Common myeloid progenitor, CD34-positive (primary cell): ENCODE data around the gene ANKRD22.

Experiments used
- CTCF ChIA-PET: fragments of 350-600 bp; sonication (Branson Sonifier 250); formaldehyde crosslinking; loops from one replicate; lab custom pipeline; 2021; ENCODE audit warnings: antibody characterized with exemption; lab: Charles Lee
- POLR2A ChIA-PET: fragments of 350-600 bp; sonication (Branson Sonifier 250); formaldehyde crosslinking; loops from one replicate; lab custom pipeline; 2021; ENCODE audit warnings: antibody characterized with exemption; lab: Charles Lee
- DNase-seq, 3 donors: peaks; one replicate each; pipeline versions ENCODE4 v3.0.0 to v3.0.0-alpha.2; 2013
- H3K27ac ChIP-seq, 2 experiments: 1 replicate in 1 of 2; 2 replicates in 1 of 2; pipeline ENCODE4 v1.7.0; 2013; ENCODE audit warnings: inconsistent platforms in 2 of 2, low read length in 2 of 2, mild to moderate bottlenecking in 2 of 2, low read depth in 1 of 2, moderate library complexity in 1 of 2; ENCODE audit not compliant: severe bottlenecking in 2 of 2, insufficient read depth in 1 of 2, poor library complexity in 1 of 2
- H3K27me3 ChIP-seq, 5 experiments: replicated peaks in 2 of 5; 1 replicate in 3 of 5; 2 replicates in 2 of 5; pipeline versions ENCODE4 v1.6.1 to v1.7.0; 2013; ENCODE audit warnings: low read length in 4 of 5, mild to moderate bottlenecking in 2 of 5, moderate library complexity in 2 of 5, inconsistent platforms in 1 of 5; ENCODE audit not compliant: insufficient read depth in 5 of 5, control insufficient read depth in 4 of 5
- H3K36me3 ChIP-seq, 4 experiments: 1 replicate in 2 of 4; 2 replicates in 2 of 4; pipeline versions ENCODE4 v1.6.1 to v1.7.0; 2013; ENCODE audit warnings: low read length in 3 of 4, control low read depth in 1 of 4, mild to moderate bottlenecking in 1 of 4; ENCODE audit not compliant: control insufficient read depth in 4 of 4, insufficient read depth in 4 of 4
- H3K4me1 ChIP-seq, 4 experiments: 1 replicate in 3 of 4; 2 replicates in 1 of 4; pipeline versions ENCODE4 v1.6.1 to v1.7.1; 2013; ENCODE audit warnings: low read length in 3 of 4, mild to moderate bottlenecking in 3 of 4, control low read depth in 1 of 4, inconsistent platforms in 1 of 4, moderate library complexity in 1 of 4; ENCODE audit not compliant: control insufficient read depth in 4 of 4, insufficient read depth in 4 of 4; ENCODE audit errors: control extremely low read depth in 1 of 4
- H3K4me3 ChIP-seq, 7 experiments: 1 replicate in 4 of 7; 2 replicates in 3 of 7; pipeline versions ENCODE4 v1.5.1 to v1.7.0; 2013; ENCODE audit warnings: mild to moderate bottlenecking in 7 of 7, low read length in 6 of 7, moderate library complexity in 6 of 7, inconsistent platforms in 2 of 7, low read depth in 2 of 7, control low read depth in 1 of 7; ENCODE audit not compliant: insufficient read depth in 4 of 7, control insufficient read depth in 1 of 7; ENCODE audit errors: extremely low read depth in 1 of 7
- H3K9me3 ChIP-seq, 5 experiments: 1 replicate in 4 of 5; 2 replicates in 1 of 5; pipeline versions ENCODE4 v1.6.1 to v1.7.1; 2013; ENCODE audit warnings: low read length in 4 of 5, mild to moderate bottlenecking in 2 of 5, inconsistent platforms in 1 of 5, low read depth in 1 of 5, moderate library complexity in 1 of 5; ENCODE audit not compliant: control insufficient read depth in 4 of 5, insufficient read depth in 2 of 5; ENCODE audit errors: control extremely low read depth in 1 of 5
- WGBS: methylation state at CpG from one replicate; pipeline ENCODE4 v1.1.5; 2013; ENCODE audit not compliant: insufficient coverage; 5-methylcytosine and 5-hydroxymethylcytosine counted together

Gene ANKRD22

DNA sequence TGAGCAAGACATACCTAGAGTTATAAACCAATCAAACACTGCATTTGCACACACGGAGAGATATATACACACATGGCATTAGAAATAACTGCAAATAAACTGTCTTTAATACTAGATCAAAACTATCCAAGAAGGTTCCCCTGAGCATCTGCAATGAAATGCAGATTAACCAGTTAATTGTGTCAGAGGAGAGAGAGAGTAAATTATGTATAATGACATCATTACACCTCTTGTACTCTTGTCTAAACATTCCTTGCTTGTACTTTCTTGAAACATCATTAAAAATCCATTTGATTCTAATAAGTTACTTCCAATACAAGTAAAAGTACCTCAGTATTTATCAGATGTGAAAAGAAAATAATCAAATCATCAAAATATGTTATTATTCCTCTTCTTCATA lies 932 bp downstream of the ANKRD22 start:
- H3K27me3 ChIP-seq, result no peaks in the 10 kb centered on the region
- POLR2A ChIA-PET, result no interaction called here
- peaks cover 19 to 44% (median 26%) of the 10 kb centered on the region in 4 experiments for H3K4me1 ChIP-seq
- CTCF ChIA-PET, result no interaction called here
- no CpG with 5 or more reads among the region's 1 CpG for WGBS
- no peak overlapping the region for H3K27ac ChIP-seq
- H3K36me3 ChIP-seq, result no peaks in the 10 kb centered on the region
- no peak for DNase-seq
- H3K4me3 ChIP-seq, result peak overlapping the region in 1 of 7 experiments; percentile 13
- peaks cover 0 to 3% (median 0%) of the 10 kb centered on the region in 5 experiments for H3K9me3 ChIP-seq

DNA sequence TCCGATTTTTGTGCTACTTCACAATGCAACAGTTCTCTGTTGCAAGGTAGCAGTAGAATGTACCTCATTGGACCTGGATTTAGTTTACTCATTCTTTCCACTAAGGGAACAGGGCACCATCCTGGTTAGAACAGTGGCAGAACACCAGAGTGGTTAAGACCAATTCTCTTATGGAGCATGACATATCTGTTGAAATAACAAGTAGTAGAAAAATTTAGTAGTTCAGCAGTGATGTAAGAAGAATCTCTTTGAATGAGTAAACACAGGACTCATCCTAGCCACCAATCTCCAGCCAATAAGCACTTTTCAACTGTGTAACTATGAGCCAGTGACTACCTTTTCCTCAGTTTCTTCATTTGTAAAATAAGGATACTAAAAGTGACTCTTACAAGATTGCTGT lies 2.4 kb downstream of the ANKRD22 start:
- DNase-seq, result no peak
- Histone ChIP-seq H3K27me3 (no peaks in the 10 kb centered on the region), H3K27ac (no peak overlapping the region), H3K36me3 (no peaks in the 10 kb centered on the region), H3K4me3 (no peak overlapping the region), H3K4me1 (peaks cover 19 to 39% (median 26%) of the 10 kb centered on the region in 4 experiments), H3K9me3 (peaks cover 0 to 3% (median 0%) of the 10 kb centered on the region in 5 experiments)
- CTCF ChIA-PET, result interaction anchor here (1.0 kb wide), 1 partner anchor 13 kb away, joined by 4 read pairs; no protein-coding TSS in a partner anchor
- POLR2A ChIA-PET, result no interaction called here
- 100% methylated on average over 1 of the region's 1 CpG for WGBS

DNA sequence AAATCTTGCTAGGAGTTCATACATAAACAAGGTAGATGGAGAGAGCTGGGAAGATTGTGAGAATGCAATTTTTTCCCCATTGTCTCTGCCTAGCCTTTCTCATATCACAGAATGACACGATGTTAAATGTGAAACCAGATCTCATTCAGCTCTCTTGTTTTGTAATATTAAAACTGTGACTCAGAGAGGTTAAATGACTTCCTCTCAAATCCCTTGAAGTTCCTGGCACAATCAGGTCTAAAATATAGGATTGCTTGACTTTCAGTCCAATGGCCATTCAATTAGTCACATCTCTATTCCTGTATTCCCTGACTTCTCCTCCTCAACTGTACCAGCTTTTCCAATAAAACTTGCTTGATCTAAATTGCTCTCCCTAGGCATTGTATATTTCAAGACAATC lies 3.1 kb downstream of the ANKRD22 start:
- H3K27me3 ChIP-seq, result no peaks in the 10 kb centered on the region
- ChIA-PET POLR2A (no interaction called here), CTCF (interaction anchor here (0.6 to 0.8 kb wide), 2 partner anchors 12 to 39 kb away, joined by 3 to 5 read pairs; no protein-coding TSS in a partner anchor)
- DNase-seq, result peak in 2 of 3 donors; percentile 49 to 54
- peak overlapping the region in 1 of 7 experiments; percentile 45 for H3K4me3 ChIP-seq
- WGBS, result no CpG with 5 or more reads among the region's 1 CpG
- no peak overlapping the region for H3K27ac ChIP-seq
- H3K9me3 ChIP-seq, result peaks cover 0 to 3% (median 0%) of the 10 kb centered on the region in 5 experiments
- H3K4me1 ChIP-seq, result peaks cover 16 to 34% (median 24%) of the 10 kb centered on the region in 4 experiments
- H3K36me3 ChIP-seq, result no peaks in the 10 kb centered on the region

- no peaks in the 10 kb centered on the region for H3K36me3 ChIP-seq
- H3K9me3 ChIP-seq, result peaks cover 0 to 3% (median 0%) of the 10 kb centered on the region in 5 experiments
- no peak overlapping the region for H3K27ac ChIP-seq
- CTCF ChIA-PET, result interaction anchor here (2.3 to 4.5 kb wide), 2 partner anchors 7 to 10 kb away, joined by 7 to 42 read pairs; no protein-coding TSS in a partner anchor
- H3K4me1 ChIP-seq, result peaks cover 0 to under 1% (median under 1%) of the 10 kb centered on the region in 4 experiments
- WGBS, result 100% methylated on average over 3 of the region's 4 CpGs
- H3K4me3 ChIP-seq, result no peak overlapping the region
- no peak for DNase-seq
- H3K27me3 ChIP-seq, result no peaks in the 10 kb centered on the region
- POLR2A ChIA-PET, result no interaction called here
Measured at GRCh38 chr10:88843171-88843570, 8.5 kb downstream of the ANKRD22 start.

GRCh38 chr10:88841316-88842111 lies 10.1 kb downstream of the ANKRD22 start:
- Histone ChIP-seq H3K27ac (no peak overlapping the region), H3K9me3 (peaks cover 0 to 3% (median 0%) of the 10 kb centered on the region in 5 experiments), H3K27me3 (no peaks in the 10 kb centered on the region), H3K4me1 (no peaks in the 10 kb centered on the region), H3K4me3 (peak overlapping the region in 1 of 7 experiments; percentile 15), H3K36me3 (no peaks in the 10 kb centered on the region)
- ChIA-PET CTCF (interaction anchor here (1.0 to 8.3 kb wide), 2 partner anchors 23 to 90 kb away, joined by 4 to 137 read pairs; no protein-coding TSS in a partner anchor), POLR2A (no interaction called here)
- no peak for DNase-seq
- 98% methylated on average over 5 of the region's 6 CpGs for WGBS

DNA sequence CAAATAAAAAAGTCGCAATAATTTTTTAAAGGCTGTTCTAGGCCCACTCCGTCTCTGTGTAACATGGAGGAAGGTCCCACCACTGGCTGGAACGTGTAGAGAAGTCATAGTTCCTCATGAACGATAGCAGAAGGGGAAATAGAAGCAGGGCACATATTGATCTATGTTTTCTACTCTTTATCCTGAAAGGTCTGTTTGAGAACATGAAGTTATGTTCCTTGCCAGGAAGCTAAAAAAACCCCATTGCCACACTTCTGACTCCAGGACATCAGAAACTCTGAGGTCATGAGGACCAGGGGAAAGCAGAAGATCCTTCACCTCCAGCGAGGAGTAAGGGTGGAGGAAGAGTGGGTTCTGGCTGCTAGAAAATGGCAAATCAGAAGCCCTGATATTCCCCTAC lies 10.8 kb downstream of the ANKRD22 start:
- no peaks in the 10 kb centered on the region for H3K27me3 ChIP-seq
- peak overlapping the region in 1 of 7 experiments; percentile 15 for H3K4me3 ChIP-seq
- no peaks in the 10 kb centered on the region for H3K4me1 ChIP-seq
- ChIA-PET POLR2A (no interaction called here), CTCF (interaction anchor here (8.3 kb wide), 1 partner anchor 91 kb away, joined by 137 read pairs; no protein-coding TSS in a partner anchor)
- H3K9me3 ChIP-seq, result no peaks in the 10 kb centered on the region
- DNase-seq, result no peak
- WGBS, result 88% methylated on average over 4 of the region's 5 CpGs
- H3K36me3 ChIP-seq, result no peaks in the 10 kb centered on the region
- H3K27ac ChIP-seq, result no peak overlapping the region

GRCh38 chr10:88840104-88840503 lies 11.5 kb downstream of the ANKRD22 start:
- no peaks in the 10 kb centered on the region for H3K9me3 ChIP-seq
- peaks cover 0 to 5% (median 3%) of the 10 kb centered on the region in 4 experiments for H3K4me1 ChIP-seq
- no peaks in the 10 kb centered on the region for H3K27me3 ChIP-seq
- WGBS, result no CpG with 5 or more reads among the region's 3 CpGs
- H3K36me3 ChIP-seq, result no peaks in the 10 kb centered on the region
- POLR2A ChIA-PET, result no interaction called here
- H3K4me3 ChIP-seq, result no peak overlapping the region
- CTCF ChIA-PET, result interaction anchor here (0.9 to 8.3 kb wide), 4 partner anchors 9 to 91 kb away, joined by 3 to 137 read pairs (median 4); no protein-coding TSS in a partner anchor
- DNase-seq, result no peak
- H3K27ac ChIP-seq, result no peak overlapping the region
